ENCODE results near the gene RCOR1.

RCOR1 gene

GRCh38 chr14:102604183-102604582 lies 11.7 kb downstream of the RCOR1 start:
- no peak overlapping the region for H3K4me3 ChIP-seq (ENCODE audit: low read depth, low read length)
- in situ Hi-C loops (cut with HindIII; ENCODE audit: low sequenced_read_pairs): no loop called here
- no peak for TF ChIP-seq CTCF (IDR thresholded peaks at IDR 0.05; ENCODE audit: low read depth, low read length)
- DNase-seq (ENCODE audit: low read depth, low spot score): no peak

GRCh38 chr14:102605029-102605428 lies 12.6 kb downstream of the RCOR1 start:
- DNase-seq (ENCODE audit: low read depth, low spot score): no peak
- H3K4me3 ChIP-seq (ENCODE audit: low read depth, low read length): no peak overlapping the region
- TF ChIP-seq CTCF (IDR thresholded peaks at IDR 0.05; ENCODE audit: low read depth, low read length): no peak
- in situ Hi-C loops (cut with HindIII; ENCODE audit: low sequenced_read_pairs): no loop called here

GRCh38 chr14:102606296-102606695 lies 13.8 kb downstream of the RCOR1 start:
- no peak for TF ChIP-seq CTCF (IDR thresholded peaks at IDR 0.05; ENCODE audit: low read depth, low read length)
- H3K4me3 ChIP-seq (ENCODE audit: low read depth, low read length): no peak overlapping the region
- in situ Hi-C loops (cut with HindIII; ENCODE audit: low sequenced_read_pairs): no loop called here
- DNase-seq (ENCODE audit: low read depth, low spot score): no peak

- in situ Hi-C loops (cut with HindIII; ENCODE audit: low sequenced_read_pairs): no loop called here
Observed at GRCh38 chr14:102608064-102608446, 15.6 kb downstream of the RCOR1 start.

GRCh38 chr14:102610968-102611811 lies 18.7 kb downstream of the RCOR1 start:
- no peak for DNase-seq (ENCODE audit: low read depth, low spot score)
- no peak overlapping the region for H3K4me3 ChIP-seq (ENCODE audit: low read depth, low read length)
- TF ChIP-seq CTCF (IDR thresholded peaks at IDR 0.05; ENCODE audit: low read depth, low read length): no peak
- in situ Hi-C loops (cut with HindIII; ENCODE audit: low sequenced_read_pairs): no loop called here

More at GRCh38 chr14:102608064-102608446, 15.6 kb downstream of the RCOR1 start:
- no peak overlapping the region for H3K4me3 ChIP-seq (ENCODE audit: low read depth, low read length)
- no peak for DNase-seq (ENCODE audit: low read depth, low spot score)
- TF ChIP-seq CTCF (IDR thresholded peaks at IDR 0.05; ENCODE audit: low read depth, low read length): no peak

- H3K4me3 ChIP-seq (ENCODE audit: low read depth, low read length): no peak overlapping the region
- in situ Hi-C loops (cut with HindIII; ENCODE audit: low sequenced_read_pairs): no loop called here
- TF ChIP-seq CTCF (IDR thresholded peaks at IDR 0.05; ENCODE audit: low read depth, low read length): no peak
- DNase-seq (ENCODE audit: low read depth, low spot score): no peak
Observed at GRCh38 chr14:102616318-102616717, 23.9 kb downstream of the RCOR1 start.
